Keratinocyte (primary cell): ENCODE results near the gene CSNK2A1.

Experiments
- CTCF ChIP-seq, 3 experiments: IDR thresholded peaks in 1 of 3; conservative IDR thresholded peaks in 1 of 3; optimal IDR thresholded peaks in 1 of 3; 2 replicates in 2 of 3; 3 replicates in 1 of 3; pipeline versions ENCODE3 to v1.5.1; 2011; ENCODE audit warnings: low read length in 3 of 3, mild to moderate bottlenecking in 3 of 3, moderate library complexity in 2 of 3, control low read depth in 1 of 3, inconsistent platforms in 1 of 3; ENCODE audit not compliant: insufficient read depth in 2 of 3; ENCODE audit errors: extremely low read depth in 1 of 3
- EZH2 ChIP-seq: IDR thresholded peaks from one replicate; pipeline ENCODE4 v1.6.1; 2012; ENCODE audit warnings: inconsistent platforms, mild to moderate bottlenecking, low read length, moderate library complexity

DNA sequence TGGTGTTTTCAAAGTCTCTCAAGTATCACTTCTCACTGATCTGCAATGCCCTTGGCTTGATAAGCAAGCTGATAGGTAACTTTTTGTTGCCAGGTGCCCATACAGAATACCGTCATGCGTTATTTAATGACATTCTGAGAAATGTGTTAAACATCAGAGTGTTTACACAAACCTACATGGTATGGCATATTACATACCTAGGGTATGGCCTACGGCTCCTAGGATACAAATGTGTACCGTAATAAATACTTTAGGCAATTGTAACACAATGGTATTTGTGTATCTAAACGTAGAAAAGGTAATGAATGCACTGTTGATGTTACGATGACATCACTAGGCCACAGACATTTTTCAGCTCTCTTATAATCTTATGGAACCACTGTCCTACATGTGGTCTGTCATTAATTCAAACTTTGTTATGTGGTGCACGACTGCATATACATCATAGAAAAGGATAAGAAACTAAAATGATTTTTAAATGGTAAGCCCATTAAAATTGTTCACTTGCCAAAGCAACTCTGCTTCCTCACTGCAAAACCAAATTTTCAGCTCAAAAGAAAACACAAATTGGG lies 35.7 kb downstream of the CSNK2A1 start:
- TF ChIP-seq CTCF (optimal IDR thresholded peaks at IDR 0.05 in 1 of 3, IDR thresholded peaks at IDR 0.05 in 1 of 3, conservative IDR thresholded peaks at IDR 0.05 in 1 of 3; ENCODE audit: extremely low read depth in 1 of 3, insufficient read depth in 2 of 3, low read length in 3 of 3) (no peak), EZH2 (no peak)
